Prostate gland (tissue), 2 donors: ENCODE results near the gene TTYH1. TPM values are rescaled to one million over a fixed set of nuclear protein-coding genes. Genes with fewer than 3 reads are reported as not detected.

Experiments
- DNase-seq: peaks from one replicate; pipeline ENCODE4 v3.0.0-alpha.2; 2019; ENCODE audit warnings: low spot score
- H3K27ac ChIP-seq, 2 donors: fragments of 200-600 bp; sonication (generic); 2 replicates each; pipeline ENCODE4 v1.5.1; 2017 to 2019
- H3K27me3 ChIP-seq: fragments of 200-600 bp; sonication (generic); replicated peaks from 2 replicates; pipeline ENCODE4 v1.5.1; 2019; ENCODE audit not compliant: insufficient read depth
- H3K36me3 ChIP-seq, 2 donors: fragments of 200-600 bp; sonication (generic); 1 replicate in 1 of 2; 2 replicates in 1 of 2; pipeline versions ENCODE4 v1.5.1 to v1.8.1; 2017 to 2019
- H3K4me1 ChIP-seq: fragments of 200-600 bp; sonication (generic); replicated peaks from 2 replicates; pipeline ENCODE4 v1.5.1; 2019
- H3K4me3 ChIP-seq, 2 donors: fragments of 200-600 bp; sonication (generic); 2 replicates each; pipeline ENCODE4 v1.5.1; 2017 to 2019
- H3K9me3 ChIP-seq: fragments of 200-600 bp; sonication (generic); 2 replicates; pipeline ENCODE4 v1.5.1; 2017
- CTCF ChIP-seq, 4 experiments: fragments of 200-600 bp in 2 of 4; fragments of 450-650 bp in 2 of 4; sonication (generic) in 2 of 4; IDR thresholded peaks; 1 replicate in 3 of 4; 2 replicates in 1 of 4; pipeline ENCODE4 v1.5.1; 2016 to 2019; ENCODE audit warnings: antibody characterized with exemption in 4 of 4, mild to moderate bottlenecking in 2 of 4, moderate library complexity in 2 of 4
- POLR2A ChIP-seq: fragments of 450-650 bp; IDR thresholded peaks from one replicate; pipeline ENCODE4 v1.6.1; 2016; ENCODE audit warnings: antibody characterized with exemption, mild to moderate bottlenecking
- POLR2AphosphoS5 ChIP-seq: sonication (generic); formaldehyde crosslinking; IDR thresholded peaks from one replicate; pipeline ENCODE4 v1.6.1; 2017; ENCODE audit warnings: antibody characterized with exemption
- WGBS: methylation state at CpG from one replicate; pipeline ENCODE4 v1.1.5; 2018; 5-methylcytosine and 5-hydroxymethylcytosine counted together
- intact Hi-C: fragments of 100-400 bp; cut with DNase I; formaldehyde crosslinking; loops from one replicate; pipeline ENCODE4 v1.14.2; 2022
- total RNA-seq, 2 donors: library from RNA; depleted of rRNA; stranded (reverse); fragments of >200 nt; gene quantifications; one replicate each; pipeline ENCODE4 v1.1.0, GENCODE V29; 2016

TTYH1 gene
- total RNA-seq, 2 donors from 2014 or later: 1.8 to 136 TPM

GRCh38 chr19:54421521-54421920 lies 6.3 kb downstream of the TTYH1 start:
- Histone ChIP-seq H3K27me3 (peaks cover 20% of the 10 kb centered on the region), H3K9me3 (no peaks in the 10 kb centered on the region), H3K36me3 (no peaks in the 10 kb centered on the region), H3K4me1 (no peaks in the 10 kb centered on the region), H3K4me3 (no peak overlapping the region), H3K27ac (no peak overlapping the region)
- 89% methylated on average over 7 of the region's 7 CpGs for WGBS
- intact Hi-C loops: no loop called here
- TF ChIP-seq POLR2AphosphoS5 (no peak), CTCF (IDR thresholded peaks at IDR 0.05) (no peak), POLR2A (no peak)
- DNase-seq: no peak

GRCh38 chr19:54422136-54422535 lies 6.9 kb downstream of the TTYH1 start:
- H3K36me3 ChIP-seq: no peaks in the 10 kb centered on the region
- H3K27ac ChIP-seq: no peak overlapping the region
- no peak for DNase-seq
- H3K4me1 ChIP-seq: no peaks in the 10 kb centered on the region
- H3K4me3 ChIP-seq: no peak overlapping the region
- 69% methylated on average over 20 of the region's 20 CpGs for WGBS
- H3K9me3 ChIP-seq: no peaks in the 10 kb centered on the region
- TF ChIP-seq POLR2AphosphoS5: no peak
- TF ChIP-seq CTCF (IDR thresholded peaks at IDR 0.05): no peak
- H3K27me3 ChIP-seq: peaks cover 16% of the 10 kb centered on the region
- intact Hi-C loops: no loop called here

- Histone ChIP-seq H3K27me3 (peaks cover 15% of the 10 kb centered on the region), H3K4me3 (no peak overlapping the region)
- WGBS: 92% methylated on average over 14 of the region's 14 CpGs
These were observed 8.9 kb downstream of the TTYH1 start for GRCh38 chr19:54424201-54424600.

GRCh38 chr19:54424660-54425381 lies 9.6 kb downstream of the TTYH1 start:
- H3K27me3 ChIP-seq: peaks cover 9% of the 10 kb centered on the region

More at GRCh38 chr19:54424201-54424600, 8.9 kb downstream of the TTYH1 start:
- no peaks in the 10 kb centered on the region for H3K36me3 ChIP-seq
- H3K4me1 ChIP-seq: no peaks in the 10 kb centered on the region
- intact Hi-C loops: no loop called here
- no peak for TF ChIP-seq POLR2A
- TF ChIP-seq CTCF (IDR thresholded peaks at IDR 0.05): no peak
- no peak for DNase-seq
- H3K27ac ChIP-seq: no peak overlapping the region
- no peaks in the 10 kb centered on the region for H3K9me3 ChIP-seq

More at GRCh38 chr19:54424660-54425381, 9.6 kb downstream of the TTYH1 start:
- intact Hi-C loops: no loop called here
- H3K9me3 ChIP-seq: no peaks in the 10 kb centered on the region
- no peak for TF ChIP-seq CTCF (IDR thresholded peaks at IDR 0.05)
- no peak for TF ChIP-seq POLR2A
- TF ChIP-seq POLR2AphosphoS5: no peak
- DNase-seq: no peak
- WGBS: 88% methylated on average over 36 of the region's 36 CpGs
- H3K27ac ChIP-seq: no peak overlapping the region
- no peak overlapping the region for H3K4me3 ChIP-seq
- no peaks in the 10 kb centered on the region for H3K36me3 ChIP-seq
- H3K4me1 ChIP-seq: no peaks in the 10 kb centered on the region
